ENCODE results near the gene SLC1A3. TPM values are rescaled to one million over a fixed set of nuclear protein-coding genes. Genes with fewer than 3 reads are reported as not detected.

SLC1A3 gene
- total RNA-seq, 4 donors from 2014 or later = 2.3 to 15.8 (median 9.9) TPM

GRCh38 chr5:36705055-36705454 is 98.6 kb downstream of the SLC1A3 start:
- H3K36me3 ChIP-seq = no peaks in the 10 kb centered on the region
- intact Hi-C loops (cut with DNase I; ENCODE audit: low total_unique reads) = no loop called here
- H3K4me3 ChIP-seq = no peak overlapping the region
- H3K4me1 ChIP-seq = no peaks in the 10 kb centered on the region
- H3K27me3 ChIP-seq = no peaks in the 10 kb centered on the region
- no peak for DNase-seq
- no peak for TF ChIP-seq CTCF (IDR thresholded peaks at IDR 0.05)
- TF ChIP-seq POLR2A (IDR thresholded peaks at IDR 0.05) = no peak
- H3K27ac ChIP-seq = no peak overlapping the region
- no peaks in the 10 kb centered on the region for H3K9me3 ChIP-seq

GRCh38 chr5:36706662-36707061 is 100.3 kb downstream of the SLC1A3 start:
- Histone ChIP-seq H3K9me3 (no peaks in the 10 kb centered on the region), H3K4me1 (no peaks in the 10 kb centered on the region), H3K27me3 (no peaks in the 10 kb centered on the region), H3K27ac (no peak overlapping the region), H3K36me3 (no peaks in the 10 kb centered on the region), H3K4me3 (no peak overlapping the region)
- intact Hi-C loops (cut with DNase I; ENCODE audit: low total_unique reads) = no loop called here
- no peak for TF ChIP-seq CTCF (IDR thresholded peaks at IDR 0.05)
- no peak for TF ChIP-seq POLR2A (IDR thresholded peaks at IDR 0.05)
- DNase-seq = no peak

- TF ChIP-seq CTCF (IDR thresholded peaks at IDR 0.05) (no peak), POLR2A (IDR thresholded peaks at IDR 0.05) (no peak)
- Histone ChIP-seq H3K36me3 (no peaks in the 10 kb centered on the region), H3K4me3 (no peak overlapping the region), H3K27ac (no peak overlapping the region), H3K27me3 (no peaks in the 10 kb centered on the region), H3K9me3 (no peaks in the 10 kb centered on the region), H3K4me1 (no peaks in the 10 kb centered on the region)
- intact Hi-C loops (cut with DNase I; ENCODE audit: low total_unique reads) = no loop called here
- no peak for DNase-seq
Measured at GRCh38 chr5:36708996-36709395, 102.6 kb downstream of the SLC1A3 start.

GRCh38 chr5:36710039-36710438 is 103.6 kb downstream of the SLC1A3 start:
- Histone ChIP-seq H3K36me3 (no peaks in the 10 kb centered on the region), H3K27me3 (no peaks in the 10 kb centered on the region), H3K27ac (no peak overlapping the region), H3K9me3 (no peaks in the 10 kb centered on the region), H3K4me1 (no peaks in the 10 kb centered on the region), H3K4me3 (no peak overlapping the region)
- intact Hi-C loops (cut with DNase I; ENCODE audit: low total_unique reads) = no loop called here
- no peak for DNase-seq
- TF ChIP-seq POLR2A (IDR thresholded peaks at IDR 0.05) (no peak), CTCF (IDR thresholded peaks at IDR 0.05) (no peak)

GRCh38 chr5:36712706-36713105 is 106.3 kb downstream of the SLC1A3 start:
- Histone ChIP-seq H3K27me3 (no peaks in the 10 kb centered on the region), H3K27ac (no peak overlapping the region), H3K9me3 (no peaks in the 10 kb centered on the region), H3K4me3 (no peak overlapping the region), H3K4me1 (no peaks in the 10 kb centered on the region), H3K36me3 (no peaks in the 10 kb centered on the region)
- intact Hi-C loops (cut with DNase I; ENCODE audit: low total_unique reads) = no loop called here
- TF ChIP-seq CTCF (IDR thresholded peaks at IDR 0.05) = no peak
- no peak for TF ChIP-seq POLR2A (IDR thresholded peaks at IDR 0.05)
- no peak for DNase-seq

Measured in uterus (tissue), 4 donors.